ENCODE data around the gene PDAP1.

DNA sequence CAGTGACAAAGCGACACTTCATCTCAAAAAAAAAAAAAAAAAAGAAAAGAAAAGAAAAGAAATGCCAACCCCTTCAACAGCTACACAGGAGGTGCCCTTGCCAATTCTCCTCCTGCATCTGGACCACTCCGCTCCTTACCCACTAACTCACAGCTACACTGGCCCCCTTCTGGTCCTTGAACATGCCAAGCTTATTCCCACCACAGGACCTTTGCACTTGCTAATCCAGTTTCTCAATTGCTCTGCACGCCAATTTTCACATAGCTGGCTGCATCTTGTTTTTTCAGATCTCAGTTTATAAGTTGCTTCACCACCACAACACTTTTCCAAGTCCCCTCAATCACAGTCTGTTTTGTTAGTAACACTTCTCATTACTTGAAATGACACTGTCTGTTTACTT is 5.5 kb downstream of the PDAP1 start:
- TF ChIP-seq, protein P1, sequence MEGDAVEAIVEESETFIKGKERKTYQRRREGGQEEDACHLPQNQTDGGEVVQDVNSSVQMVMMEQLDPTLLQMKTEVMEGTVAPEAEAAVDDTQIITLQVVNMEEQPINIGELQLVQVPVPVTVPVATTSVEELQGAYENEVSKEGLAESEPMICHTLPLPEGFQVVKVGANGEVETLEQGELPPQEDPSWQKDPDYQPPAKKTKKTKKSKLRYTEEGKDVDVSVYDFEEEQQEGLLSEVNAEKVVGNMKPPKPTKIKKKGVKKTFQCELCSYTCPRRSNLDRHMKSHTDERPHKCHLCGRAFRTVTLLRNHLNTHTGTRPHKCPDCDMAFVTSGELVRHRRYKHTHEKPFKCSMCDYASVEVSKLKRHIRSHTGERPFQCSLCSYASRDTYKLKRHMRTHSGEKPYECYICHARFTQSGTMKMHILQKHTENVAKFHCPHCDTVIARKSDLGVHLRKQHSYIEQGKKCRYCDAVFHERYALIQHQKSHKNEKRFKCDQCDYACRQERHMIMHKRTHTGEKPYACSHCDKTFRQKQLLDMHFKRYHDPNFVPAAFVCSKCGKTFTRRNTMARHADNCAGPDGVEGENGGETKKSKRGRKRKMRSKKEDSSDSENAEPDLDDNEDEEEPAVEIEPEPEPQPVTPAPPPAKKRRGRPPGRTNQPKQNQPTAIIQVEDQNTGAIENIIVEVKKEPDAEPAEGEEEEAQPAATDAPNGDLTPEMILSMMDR (conservative IDR thresholded peaks at IDR 0.05) = no peak
- TF ChIP-seq ZFX (IDR thresholded peaks at IDR 0.05) = no peak
